GM21528 (cell line): ENCODE data around the gene ABCC4.
"Not testable (repeated sequence)": the region's sequence is repeated elsewhere in the genome, so short reads cannot be mapped to it uniquely, and the experiment has no call there.

Experiments used
- ATAC-seq: cut with Tn5 transposase; IDR thresholded peaks from one replicate; pipeline ENCODE4 v1.9.1; 2021; ENCODE audit warnings: mild to moderate bottlenecking, moderate library complexity; ENCODE audit not compliant: unreplicated experiment, low FRiP score

Gene ABCC4

GRCh38 chr13:95168191-95168590 lies 133.1 kb downstream of the ABCC4 start:
- no peak for ATAC-seq

- ATAC-seq: not testable (repeated sequence)
These were observed 134.2 kb downstream of the ABCC4 start for GRCh38 chr13:95167003-95167402.

GRCh38 chr13:95164830-95165229 lies 136.4 kb downstream of the ABCC4 start:
- ATAC-seq: no peak

- no peak for ATAC-seq
These were observed 140.9 kb downstream of the ABCC4 start for GRCh38 chr13:95160112-95160906.

GRCh38 chr13:95159458-95159857 lies 141.8 kb downstream of the ABCC4 start:
- ATAC-seq: no peak

GRCh38 chr13:95156208-95156607 lies 145.0 kb downstream of the ABCC4 start:
- no peak for ATAC-seq

GRCh38 chr13:95155504-95155903 lies 145.7 kb downstream of the ABCC4 start:
- ATAC-seq: no peak

- ATAC-seq: no peak
These were observed 146.2 kb downstream of the ABCC4 start for GRCh38 chr13:95155093-95155492.

GRCh38 chr13:95154413-95154886 lies 146.8 kb downstream of the ABCC4 start:
- no peak for ATAC-seq

- no peak for ATAC-seq
These were observed 147.4 kb downstream of the ABCC4 start for GRCh38 chr13:95153647-95154412.

GRCh38 chr13:95151942-95152587 lies 149.2 kb downstream of the ABCC4 start:
- ATAC-seq: no peak

- no peak for ATAC-seq
These were observed 150.7 kb downstream of the ABCC4 start for GRCh38 chr13:95150555-95150954.

GRCh38 chr13:95146486-95146885 lies 154.8 kb downstream of the ABCC4 start:
- no peak for ATAC-seq

GRCh38 chr13:95145587-95145986 lies 155.7 kb downstream of the ABCC4 start:
- no peak for ATAC-seq

GRCh38 chr13:95140502-95140901 lies 160.7 kb downstream of the ABCC4 start:
- ATAC-seq: no peak

GRCh38 chr13:95138876-95139585 lies 162.2 kb downstream of the ABCC4 start:
- ATAC-seq: no peak

- peak; percentile 65 for ATAC-seq
These were observed 164.2 kb downstream of the ABCC4 start for GRCh38 chr13:95137096-95137495.

- ATAC-seq: no peak
These were observed 164.6 kb downstream of the ABCC4 start for GRCh38 chr13:95136638-95137037.

GRCh38 chr13:95133498-95133897 lies 167.8 kb downstream of the ABCC4 start:
- ATAC-seq: no peak

- no peak for ATAC-seq
These were observed 172.2 kb downstream of the ABCC4 start for GRCh38 chr13:95129004-95129403.
